Right kidney (tissue), 1 donor: ENCODE data around the gene MST1.
A peak's percentile ranks its signal among the peaks of the same experiment; 100 is the strongest.

Source experiments
- DNase-seq: peaks from one replicate; pipeline ENCODE4 v3.0.0-alpha.2; 2016

Gene MST1

GRCh38 chr3:49718858-49719213 is 29.6 kb upstream of the MST1 start:
- no peak for DNase-seq

- peak; percentile 27 for DNase-seq
Observed at GRCh38 chr3:49717959-49718857, 28.9 kb upstream of the MST1 start.

DNA sequence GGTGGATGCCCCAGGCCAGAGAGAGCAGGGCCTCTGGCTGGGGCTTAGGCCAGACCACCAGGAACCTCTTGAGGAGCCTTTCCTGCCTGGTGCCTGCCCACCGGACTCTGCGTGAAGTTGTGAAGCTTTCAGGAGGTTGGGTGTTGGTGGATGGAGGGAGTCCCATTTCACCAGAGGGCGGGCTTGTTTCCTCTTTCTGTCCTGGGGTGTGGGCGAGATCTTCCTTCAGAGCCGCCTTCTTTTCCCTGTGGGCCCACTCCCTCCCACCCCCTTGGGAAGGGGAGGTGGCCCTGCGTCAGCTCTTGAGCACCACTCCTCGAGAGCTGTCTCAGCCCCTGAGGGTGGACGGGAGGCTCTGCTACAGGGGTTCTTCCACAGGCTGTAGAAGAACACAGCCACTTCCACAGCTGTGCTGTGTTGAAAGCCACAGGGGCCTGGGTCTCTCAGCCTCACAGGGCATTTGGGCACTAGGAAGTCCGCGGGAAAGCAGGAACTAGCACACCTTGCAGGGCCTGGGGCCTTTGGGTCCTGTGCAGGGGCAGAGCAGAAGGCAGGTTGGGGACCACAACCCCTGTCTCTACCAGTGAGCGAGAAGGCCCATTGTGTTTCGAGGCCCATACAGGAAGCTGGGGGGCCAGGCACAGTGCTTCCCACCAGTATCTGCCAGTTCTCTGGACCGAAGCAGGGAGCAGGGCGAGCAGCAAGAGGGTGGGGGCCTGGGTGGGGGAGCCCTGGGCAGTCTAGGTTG is 28.1 kb upstream of the MST1 start:
- no peak for DNase-seq

DNA sequence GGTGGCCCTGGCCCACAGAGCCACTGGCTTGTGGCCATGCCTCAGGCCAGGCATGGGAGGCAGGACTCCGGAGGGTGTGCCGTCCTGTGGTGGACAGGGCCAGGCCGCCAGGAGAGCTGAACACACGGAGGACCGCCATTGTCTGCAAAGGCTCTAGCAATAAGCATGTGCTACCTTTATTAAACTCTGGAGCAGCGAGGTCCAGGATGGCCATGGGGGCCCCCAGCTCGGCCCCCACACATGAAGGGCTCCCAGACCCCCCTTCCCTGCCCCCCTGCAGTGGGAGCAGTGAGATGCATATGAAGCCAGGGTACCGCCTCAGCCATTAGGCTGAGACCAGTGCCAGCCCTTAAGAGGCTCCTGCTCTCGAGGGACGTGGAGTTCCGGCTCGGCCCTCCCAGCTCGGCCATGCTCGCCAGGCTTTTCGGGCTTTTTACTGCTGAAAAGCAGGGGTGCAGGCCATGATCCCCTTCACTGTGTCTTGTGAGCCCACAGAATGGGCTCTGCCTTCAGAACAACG is 27.5 kb upstream of the MST1 start:
- no peak for DNase-seq

DNA sequence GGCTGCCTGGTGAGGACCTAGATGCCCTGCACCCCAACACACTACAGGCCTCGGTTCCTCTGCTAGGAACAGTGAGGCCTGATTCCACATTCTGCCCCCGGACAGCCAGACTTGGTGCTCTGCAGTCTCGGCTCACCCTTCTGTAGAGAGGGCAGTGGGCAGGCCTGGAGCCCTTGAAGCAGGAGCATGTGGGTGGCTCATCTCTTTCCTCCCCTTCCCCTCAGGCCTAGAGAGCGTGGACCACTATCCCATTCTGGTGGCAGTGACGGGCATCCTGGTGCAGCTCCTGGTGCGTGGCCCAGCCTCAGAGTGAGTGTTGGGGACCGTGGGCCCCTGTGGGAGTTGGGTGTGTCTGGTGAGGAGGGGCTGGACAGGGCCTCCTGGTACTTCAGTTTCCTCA is 26.9 kb upstream of the MST1 start:
- DNase-seq: no peak

DNA sequence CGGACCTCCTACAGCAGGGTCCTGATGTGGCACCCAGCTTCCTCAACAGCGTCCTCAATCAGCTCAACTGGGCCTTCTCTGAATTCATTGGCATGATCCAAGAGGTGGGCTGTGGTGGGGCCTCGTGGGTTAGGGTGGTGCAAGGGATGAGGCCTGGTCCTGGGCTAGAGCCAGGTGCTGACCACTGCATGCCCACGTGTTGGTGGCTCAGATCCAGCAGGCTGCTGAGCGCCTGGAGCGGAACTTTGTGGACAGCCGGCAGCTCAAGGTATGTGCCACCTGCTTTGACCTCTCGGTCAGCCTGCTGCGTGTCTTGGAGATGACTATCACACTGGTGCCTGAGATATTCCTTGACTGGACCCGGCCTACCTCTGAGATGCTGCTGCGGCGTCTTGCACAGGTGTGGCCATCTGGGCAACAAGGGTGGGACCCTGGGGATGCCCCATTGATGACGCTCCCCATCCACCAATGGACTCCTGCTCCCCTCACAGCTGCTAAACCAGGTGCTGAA is 26.4 kb upstream of the MST1 start:
- no peak for DNase-seq

DNA sequence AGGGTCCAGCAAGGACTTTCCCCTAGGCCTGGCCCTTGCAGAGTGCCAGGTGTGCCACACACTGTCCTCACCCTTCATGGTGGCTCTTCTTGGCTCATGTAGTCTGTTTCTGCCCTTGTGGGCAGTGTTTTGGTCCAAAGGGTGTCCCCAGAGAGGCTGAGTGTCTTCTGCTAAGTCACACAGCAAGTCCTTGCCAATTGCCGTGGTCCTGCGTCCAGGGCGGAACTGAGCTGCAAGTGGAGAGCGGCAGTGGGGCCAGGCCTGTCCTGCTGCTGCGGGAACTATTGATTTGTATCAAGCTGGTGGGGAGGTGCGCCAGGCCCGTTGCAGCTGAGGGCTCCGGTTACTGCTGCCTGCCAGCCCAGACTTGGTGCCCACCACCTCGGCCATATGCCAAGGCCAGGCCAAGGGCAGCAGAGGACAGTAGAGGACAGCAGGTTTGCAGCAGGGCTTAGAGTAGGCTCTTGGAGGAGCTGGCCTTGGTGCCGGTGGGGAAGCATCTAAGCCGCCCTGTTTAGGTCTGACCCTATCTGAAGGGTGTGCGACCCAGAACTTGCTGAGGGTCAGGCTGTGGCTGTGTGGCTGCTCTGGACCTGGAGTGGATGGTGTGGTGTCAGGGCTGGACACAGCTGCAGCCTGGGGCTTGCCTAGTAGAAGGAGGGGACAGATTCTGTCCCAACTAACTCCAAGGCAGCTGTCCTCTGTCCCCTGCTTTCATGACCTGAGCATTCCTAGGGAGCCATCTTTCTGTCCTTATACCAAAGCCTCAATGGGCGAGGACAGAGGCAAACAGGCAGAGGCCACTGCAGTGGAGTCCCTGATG is 25.7 kb upstream of the MST1 start:
- no peak for DNase-seq

DNA sequence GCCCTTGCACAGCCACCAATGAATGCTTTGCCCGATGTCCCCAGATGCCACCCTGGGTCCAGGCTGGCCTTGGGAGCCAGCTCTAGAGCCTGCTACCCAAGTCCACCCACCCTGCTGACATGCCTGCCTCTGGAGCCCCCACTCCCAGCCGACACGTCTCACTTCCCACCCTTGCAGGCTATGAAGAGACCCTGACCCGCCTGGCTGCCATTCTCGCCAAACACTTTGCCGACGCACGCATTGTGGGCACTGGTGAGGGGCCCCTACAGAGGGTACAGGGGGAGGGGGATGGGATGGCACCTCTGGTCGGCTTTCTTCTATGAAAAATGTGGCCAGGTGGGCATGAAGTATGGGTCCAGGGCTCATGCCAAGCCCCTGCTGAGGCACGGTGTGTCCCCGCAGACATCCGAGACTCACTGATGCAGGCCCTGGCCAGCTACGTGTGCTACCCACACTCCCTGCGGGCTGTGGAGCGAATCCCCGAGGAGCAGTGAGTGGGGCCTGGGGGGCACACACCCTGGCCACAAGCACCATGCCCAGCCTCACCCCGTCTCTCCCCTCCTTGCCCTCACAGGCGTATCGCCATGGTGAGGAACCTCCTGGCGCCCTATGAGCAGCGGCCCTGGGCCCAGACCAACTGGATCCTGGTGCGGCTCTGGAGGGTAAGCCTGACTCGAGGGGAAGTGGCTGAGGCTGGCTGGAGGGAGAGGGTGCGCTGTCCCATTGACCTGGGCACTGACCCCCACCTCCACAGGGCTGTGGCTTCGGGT is 24.2 kb upstream of the MST1 start:
- DNase-seq: no peak

- no peak for DNase-seq
Observed at GRCh38 chr3:49712631-49713317, 23.5 kb upstream of the MST1 start.

DNA sequence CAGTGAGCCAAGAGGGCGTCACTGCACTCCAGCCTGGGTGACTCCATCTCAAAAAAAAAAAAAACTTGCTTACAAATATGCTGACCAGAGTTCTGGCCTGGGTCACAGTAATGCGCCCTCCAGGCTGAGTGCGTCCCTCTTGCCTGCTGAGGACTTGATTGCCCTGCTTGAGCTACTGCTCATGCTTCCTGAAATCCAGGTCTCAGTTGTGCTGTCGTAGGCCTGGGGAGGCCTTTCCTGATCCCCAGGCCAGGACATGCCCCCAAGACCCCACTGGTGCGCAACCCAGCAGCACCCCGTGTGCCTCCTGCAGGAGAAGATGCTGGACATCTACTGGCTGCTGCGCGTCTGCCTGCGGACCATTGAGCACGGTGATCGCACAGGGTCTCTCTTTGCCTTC is 22.9 kb upstream of the MST1 start:
- no peak for DNase-seq

- DNase-seq: no peak
Observed at GRCh38 chr3:49711489-49711888, 22.2 kb upstream of the MST1 start.

DNA sequence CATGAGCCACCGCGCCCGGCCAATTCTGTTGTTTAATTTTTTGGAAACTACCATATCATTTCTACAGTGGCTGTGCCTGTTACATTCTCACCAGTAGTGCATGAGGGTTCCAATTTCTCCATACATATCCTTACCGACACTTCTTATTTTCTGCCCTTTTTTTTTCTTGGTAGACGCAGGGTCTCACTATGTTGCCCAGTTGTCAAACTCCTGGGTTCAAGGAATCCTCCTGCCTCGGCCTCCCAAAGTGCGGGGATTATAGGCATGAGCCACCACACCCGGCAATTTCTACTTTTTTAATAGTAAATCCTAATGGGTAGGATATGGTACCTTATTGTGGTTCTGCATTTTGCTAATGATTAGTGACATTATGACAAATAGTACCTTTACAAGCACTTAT is 20.6 kb upstream of the MST1 start:
- DNase-seq: no peak

GRCh38 chr3:49707113-49707480 is 17.8 kb upstream of the MST1 start:
- DNase-seq: no peak

- DNase-seq: no peak
Observed at GRCh38 chr3:49706456-49707112, 17.3 kb upstream of the MST1 start.

DNA sequence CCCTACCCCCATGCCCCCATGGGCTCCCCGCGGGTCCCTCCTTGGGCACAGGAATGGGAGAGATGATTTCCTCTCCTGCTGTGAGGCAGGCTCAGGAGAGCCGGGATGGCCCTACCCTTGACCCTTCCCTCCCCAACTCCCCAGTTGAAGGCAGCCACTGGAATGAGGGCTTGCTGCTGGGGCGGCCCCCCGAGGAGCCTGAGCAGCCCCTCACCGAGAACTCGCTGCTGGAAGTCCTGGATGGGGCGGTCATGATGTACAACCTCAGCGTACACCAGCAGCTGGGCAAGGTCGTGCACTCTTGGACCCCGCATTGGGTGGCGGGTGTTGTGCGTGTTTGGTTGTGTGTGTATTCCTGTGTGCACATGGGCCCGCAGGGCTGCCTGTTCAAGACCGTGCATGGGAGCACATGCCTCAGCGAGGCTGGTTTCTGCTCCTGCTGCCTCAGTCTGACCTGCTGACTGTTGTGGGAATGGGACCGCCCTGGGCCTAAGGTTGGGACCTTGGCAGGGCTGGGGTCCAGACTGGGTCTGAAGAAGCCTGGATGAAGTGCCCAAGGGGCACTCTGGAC is 16.2 kb upstream of the MST1 start:
- no peak for DNase-seq

- DNase-seq: no peak
Observed at GRCh38 chr3:49704629-49705028, 15.4 kb upstream of the MST1 start.

- DNase-seq: no peak
Observed at GRCh38 chr3:49703956-49704355, 14.7 kb upstream of the MST1 start.

- DNase-seq: peak; percentile 37
Observed at GRCh38 chr3:49703443-49703927, 14.2 kb upstream of the MST1 start.

GRCh38 chr3:49702672-49703071 is 13.4 kb upstream of the MST1 start:
- no peak for DNase-seq
